NAMALWA (cell line): Measurements from ENCODE around the gene MRPS10.
"Not testable (repeated sequence)": the region's sequence is repeated elsewhere in the genome, so short reads cannot be mapped to it uniquely, and the experiment has no call there.

Experiments
- DNase-seq: peaks from one replicate; pipeline ENCODE4 v3.0.0-alpha.2; 2015; ENCODE audit warnings: low spot score

The MRPS10 gene

DNA sequence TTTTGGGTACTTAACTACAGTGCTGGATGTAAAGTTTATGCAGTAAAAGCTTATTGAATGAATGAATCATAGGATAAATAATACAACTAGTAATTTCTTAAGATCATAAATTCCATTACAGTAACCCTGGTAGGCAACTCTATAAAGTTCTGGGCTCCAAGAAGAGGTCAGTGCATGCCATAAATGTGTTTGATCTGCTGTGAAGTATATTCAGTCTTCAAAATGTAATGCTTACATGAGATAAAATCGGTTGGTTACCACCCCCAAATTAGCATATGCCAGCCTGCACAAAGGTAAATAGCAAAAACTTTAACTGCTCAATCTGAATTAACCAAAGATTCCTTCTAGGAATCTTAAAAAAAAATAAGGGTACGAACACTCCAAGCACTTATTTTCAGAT is 10.1 kb downstream of the MRPS10 start:
- DNase-seq: not testable (repeated sequence)

DNA sequence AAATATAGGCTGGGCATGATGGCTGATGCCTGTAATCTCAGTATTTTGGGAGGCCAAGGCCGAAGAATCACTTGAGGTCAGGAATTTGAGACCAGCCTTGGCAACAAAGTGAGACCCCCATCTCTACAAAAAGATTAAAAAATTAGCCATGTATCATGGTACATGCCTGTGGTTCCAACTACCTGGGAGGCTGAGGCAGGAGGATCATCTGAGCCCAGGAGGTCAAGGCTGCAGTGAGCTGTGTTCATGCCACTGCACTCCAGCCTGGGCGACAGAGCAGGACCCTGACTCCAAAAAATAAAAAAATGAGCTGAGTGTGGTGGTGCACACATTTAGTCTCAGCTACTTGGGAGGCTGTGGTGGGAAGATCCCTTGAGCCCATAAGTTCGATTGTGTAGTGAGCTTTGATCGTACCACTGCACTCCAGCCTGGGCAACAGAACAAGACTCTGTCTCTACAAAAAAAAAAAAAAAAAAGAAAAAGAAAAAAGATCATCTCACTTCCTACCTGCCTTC is 12.8 kb downstream of the MRPS10 start:
- no peak for DNase-seq

DNA sequence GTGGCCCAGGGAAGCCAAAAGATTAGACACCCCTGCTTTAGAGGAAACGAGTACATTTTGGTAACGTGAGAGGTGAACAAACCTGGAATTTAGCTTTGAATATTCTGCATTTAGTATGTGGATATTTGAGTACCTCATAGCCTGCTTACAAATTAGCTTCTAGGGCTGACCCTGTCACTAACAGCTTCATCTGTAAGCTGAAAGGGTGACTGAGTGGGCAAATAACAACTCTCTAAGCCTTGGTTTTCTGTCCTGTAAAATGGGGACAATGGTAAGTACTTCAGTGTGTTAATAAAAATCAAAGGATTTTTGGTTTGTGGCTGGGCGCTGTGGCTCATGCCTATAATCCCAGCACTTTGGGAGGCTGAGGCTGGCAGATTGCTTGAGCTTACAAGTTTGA is 14.5 kb downstream of the MRPS10 start:
- DNase-seq: no peak

DNA sequence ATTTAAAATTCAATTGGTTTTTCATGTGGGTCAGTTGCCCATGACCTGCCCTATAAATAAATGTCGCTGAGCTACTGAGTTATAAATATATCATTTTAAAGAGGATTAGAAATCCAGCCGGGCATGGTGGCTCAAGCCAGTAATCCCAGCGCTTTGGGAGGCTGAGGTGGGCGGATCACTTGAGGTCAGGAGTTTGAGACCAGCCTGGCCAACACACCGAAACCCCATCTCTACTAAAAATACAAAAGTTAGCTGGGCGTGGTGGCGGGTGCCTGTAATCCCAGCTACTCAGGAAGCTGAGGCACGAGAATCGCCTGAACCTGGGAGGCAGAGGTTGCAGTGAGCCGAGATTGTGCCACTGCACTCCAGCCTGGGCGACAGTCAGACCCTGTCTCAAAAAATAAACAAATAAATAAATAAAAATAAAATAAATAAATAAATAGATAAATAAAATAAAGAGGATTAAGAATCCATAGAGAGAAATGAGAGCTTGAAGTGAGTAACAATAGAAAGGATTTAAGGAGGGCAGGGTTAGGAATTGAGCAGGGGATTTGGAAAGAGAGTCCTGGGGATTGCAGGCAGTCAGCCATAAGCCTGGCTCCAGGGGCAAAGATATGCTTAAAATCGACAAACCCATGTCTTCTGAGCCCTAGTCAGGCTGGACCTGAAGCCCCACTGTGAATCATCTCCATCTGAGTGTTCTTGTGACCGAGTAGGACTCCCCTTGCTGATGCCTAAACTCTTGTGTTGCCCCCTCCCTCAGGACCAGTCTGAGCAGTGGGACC is 15.3 kb downstream of the MRPS10 start:
- DNase-seq: not testable (repeated sequence)

DNA sequence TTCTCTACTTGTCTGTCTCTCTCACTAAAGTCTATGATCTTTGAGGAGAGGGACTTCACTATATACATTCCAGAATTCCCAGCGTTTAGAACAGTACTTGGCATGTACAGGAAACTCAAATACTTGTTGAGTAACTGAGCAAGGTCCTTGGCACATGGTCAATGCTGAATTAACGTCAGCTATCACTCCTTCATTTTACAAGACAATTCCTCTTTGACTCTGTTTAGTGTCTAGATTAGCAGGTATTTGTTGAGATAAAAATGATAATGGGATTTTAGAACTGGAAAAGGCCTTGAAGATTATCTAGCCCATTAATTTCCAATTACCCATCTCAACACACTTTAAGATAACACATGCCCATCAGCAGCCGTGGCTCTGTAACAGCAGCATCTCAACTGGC is 16.3 kb downstream of the MRPS10 start:
- no peak for DNase-seq

DNA sequence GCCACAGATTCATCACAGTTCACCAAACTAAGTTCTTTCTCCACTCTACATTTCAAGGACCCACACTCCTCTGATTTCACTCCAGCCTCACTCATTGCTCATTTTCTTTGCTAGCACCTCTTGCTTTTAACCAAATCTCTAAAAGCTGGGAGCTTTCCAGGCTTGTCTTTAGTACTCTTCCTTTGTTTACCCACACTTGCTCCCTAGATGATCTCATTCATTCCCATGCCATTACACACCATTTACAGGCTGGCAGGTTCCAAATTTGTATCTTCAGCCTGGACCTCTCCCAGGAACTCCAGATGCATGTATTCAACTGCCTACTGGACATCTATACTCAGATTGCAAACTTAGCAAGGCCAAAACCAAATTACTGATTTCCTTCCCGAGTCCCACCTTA is 17.6 kb downstream of the MRPS10 start:
- no peak for DNase-seq

DNA sequence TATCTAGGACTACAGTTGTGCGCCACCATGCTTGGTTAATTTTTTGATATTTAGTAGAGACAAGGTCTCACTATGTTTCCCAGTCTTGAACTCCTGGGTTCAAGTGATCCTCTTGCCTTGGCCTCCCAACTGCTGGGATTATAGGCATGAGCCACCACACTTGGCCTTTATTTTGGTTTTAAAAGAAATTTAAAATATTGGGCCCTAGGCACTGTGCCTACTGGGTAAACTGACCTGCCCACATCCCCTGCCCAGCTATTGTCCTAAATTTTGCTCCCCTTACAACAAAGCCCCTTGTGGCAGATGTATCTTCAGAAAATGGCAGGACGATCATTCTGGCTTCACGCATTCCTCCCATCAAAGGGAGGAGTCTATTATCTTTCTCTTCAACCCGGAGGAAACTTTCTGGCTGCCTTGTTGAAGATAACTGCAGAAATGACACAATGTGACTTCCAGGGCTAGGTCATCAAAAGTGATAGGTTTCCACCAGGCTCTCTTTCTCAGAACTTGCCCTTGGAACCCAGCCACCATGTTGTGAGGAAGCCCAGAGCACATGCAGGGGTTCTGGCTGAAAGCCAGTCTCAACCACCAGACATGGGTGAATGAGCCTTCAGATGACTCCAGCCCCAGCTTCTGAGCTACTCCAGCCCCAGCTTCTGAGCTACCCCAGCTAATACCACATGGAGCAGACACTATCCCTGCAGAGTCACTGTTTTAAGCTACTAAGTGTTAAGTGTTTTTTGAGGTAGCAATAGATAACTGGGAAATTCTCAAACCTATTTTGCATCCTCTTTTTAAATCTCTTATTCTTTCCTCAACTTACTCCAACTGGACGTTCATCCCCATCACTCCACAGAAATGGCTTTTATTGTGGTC is 18.3 kb downstream of the MRPS10 start:
- peak; percentile 46 for DNase-seq

DNA sequence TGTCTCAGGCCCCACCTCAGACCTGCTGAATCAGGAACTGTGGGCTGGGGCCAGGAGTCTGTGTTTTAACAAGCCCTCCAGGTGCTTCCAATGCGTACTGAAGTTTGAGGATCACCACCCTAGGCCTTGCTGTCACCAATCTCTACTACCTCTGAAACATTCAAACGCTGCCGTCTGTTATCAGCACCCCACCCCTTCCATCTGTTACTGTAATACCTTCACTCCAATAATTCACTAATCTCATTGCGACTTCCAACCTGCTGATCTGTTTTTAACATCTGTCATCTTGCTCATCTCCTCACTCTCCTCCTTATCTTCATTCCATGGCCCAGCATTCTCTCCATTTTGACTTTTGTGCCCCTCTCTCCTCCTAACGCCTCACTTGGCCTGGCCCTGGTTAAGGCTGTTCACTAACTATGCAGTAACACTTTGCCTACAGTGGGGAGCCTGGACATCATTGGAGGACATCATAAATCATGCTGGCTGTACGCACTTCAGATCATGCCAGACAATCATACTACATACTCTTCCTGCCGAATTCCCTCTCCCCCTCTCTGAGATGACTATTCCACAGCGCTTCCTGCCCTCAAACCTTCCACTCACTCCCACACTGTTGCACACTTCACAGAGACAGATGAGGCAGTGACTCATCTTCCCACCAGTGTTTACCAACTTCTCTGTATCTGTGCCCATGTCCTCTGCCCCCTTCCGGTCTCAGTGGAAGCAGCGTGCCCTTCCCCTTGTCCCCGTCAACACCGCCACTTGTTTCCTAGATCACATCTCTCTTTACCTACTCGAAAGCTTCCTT is 19.9 kb downstream of the MRPS10 start:
- DNase-seq: no peak

DNA sequence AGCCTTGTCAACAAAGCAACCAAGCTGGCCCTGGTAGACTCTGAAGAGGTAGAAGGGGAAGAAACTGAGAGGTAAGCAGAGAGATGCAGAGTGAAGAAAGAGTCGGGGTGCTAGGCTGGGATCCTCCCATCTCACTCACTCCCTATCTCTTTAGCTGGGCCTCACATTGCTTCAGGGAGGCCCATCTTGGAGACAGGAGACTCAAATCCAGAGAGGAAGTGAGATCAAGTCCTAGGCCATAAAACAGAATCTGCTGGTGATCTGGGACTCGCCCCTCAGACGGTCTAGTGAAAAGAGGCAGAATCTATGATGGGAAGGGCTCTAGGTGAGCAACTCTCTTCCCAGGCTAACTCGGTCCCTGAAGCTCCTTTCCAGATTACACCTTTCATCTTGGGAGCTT is 22.2 kb downstream of the MRPS10 start:
- DNase-seq: no peak

DNA sequence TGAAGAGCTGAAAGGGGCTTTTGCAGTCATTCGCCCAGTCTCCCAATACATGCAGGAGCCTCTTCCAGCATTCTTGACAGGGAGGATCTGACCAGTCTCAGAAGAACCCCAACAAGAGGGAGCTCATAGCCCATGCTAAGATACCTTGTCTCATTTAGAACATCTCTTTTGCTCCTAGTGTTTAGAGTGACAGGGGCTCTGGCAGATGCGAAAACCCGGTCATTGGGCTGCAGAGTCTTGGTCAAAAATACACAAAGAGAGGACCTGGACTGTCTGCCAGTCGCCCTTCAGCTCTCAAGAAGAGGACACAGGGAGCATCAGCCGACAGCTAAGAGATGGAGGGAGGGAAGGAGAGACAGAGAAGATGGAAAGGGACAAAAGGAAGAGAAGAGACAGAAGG is 23.6 kb downstream of the MRPS10 start:
- no peak for DNase-seq

DNA sequence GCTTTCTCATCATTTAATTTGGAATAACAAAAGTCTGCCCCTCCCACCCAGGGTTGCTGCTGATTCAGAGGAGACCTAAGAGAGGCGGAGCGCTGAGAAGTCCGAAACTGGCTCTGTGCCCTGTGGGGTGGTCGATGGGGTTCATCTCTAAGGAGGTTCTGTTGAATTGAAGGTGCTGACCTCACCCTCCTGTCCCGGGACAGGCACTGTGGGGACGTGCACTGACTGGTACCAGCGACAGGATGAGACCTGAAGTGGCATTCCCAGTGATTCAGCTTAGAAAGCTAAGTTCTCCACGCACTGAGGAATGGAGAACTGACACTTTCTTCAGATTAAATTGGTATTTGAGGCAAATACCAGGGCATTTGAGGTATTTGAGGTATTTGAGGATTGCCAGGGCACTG is 24.2 kb downstream of the MRPS10 start:
- no peak for DNase-seq

DNA sequence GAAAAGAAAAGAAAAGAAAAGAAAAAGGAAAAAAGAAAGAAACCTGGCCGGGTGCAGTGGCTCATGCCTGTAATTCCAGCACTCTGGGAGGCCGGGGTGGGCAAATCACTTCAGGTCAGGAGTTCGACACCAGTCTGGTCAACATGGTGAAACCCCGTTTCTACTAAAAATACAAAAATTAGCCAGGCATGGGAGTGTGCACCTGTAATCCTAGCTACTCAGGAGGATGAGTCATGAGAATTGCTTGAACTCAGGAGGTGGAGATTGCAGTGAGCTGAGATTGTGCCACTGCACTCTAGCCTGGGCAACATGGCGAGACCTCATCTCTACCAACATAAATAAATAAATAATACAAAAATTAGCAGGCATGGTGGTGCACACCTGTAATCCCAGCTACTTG is 25.3 kb downstream of the MRPS10 start:
- DNase-seq: not testable (repeated sequence)

DNA sequence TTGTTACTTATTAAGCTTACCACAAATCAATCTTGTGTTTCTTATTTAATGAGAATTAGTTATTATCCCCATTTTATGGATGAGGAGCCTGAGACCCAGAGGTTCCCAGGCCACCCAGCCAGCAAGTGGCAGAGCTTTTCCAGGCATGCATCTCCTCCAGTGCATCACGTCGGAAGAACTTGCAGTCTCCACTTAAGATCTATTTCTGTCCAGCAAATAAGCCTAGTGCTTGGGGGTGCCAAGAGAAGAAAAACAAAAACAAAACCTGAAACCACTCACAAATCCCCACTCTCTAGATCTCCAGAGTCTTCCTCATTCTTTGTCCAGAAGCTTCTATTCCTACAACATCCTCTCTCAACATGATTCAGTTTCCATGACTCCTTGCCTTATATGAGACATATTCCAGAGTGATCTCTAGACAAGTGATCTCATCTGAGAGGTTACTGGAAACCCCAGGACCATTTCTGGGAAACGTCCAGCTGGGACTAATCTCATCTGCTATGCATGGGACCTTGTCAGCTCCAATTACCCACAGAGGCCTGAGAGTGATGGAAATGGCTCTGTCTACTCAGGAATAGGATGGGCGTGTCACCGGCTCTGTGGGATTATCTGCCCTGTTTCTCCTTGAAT is 27.0 kb downstream of the MRPS10 start:
- DNase-seq: no peak

DNA sequence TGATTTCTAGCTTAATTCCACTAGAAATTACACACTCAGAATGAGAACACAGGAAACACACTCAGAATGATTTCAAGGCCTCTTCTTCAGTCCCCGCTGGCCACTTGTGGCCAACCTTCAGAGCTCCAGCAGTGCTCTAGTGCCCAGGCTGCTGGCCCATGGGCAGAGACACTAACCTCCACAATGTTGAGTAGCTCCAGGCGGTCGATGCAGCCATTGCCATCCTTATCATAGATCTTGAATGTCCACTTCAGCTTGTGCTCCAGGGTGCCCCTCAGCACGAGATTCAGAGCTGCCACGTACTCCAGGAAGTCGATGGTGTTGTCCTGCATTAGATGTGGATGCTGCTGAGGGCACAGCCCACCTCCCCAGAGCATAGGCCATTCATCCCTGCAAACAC is 29.3 kb downstream of the MRPS10 start:
- DNase-seq: no peak

DNA sequence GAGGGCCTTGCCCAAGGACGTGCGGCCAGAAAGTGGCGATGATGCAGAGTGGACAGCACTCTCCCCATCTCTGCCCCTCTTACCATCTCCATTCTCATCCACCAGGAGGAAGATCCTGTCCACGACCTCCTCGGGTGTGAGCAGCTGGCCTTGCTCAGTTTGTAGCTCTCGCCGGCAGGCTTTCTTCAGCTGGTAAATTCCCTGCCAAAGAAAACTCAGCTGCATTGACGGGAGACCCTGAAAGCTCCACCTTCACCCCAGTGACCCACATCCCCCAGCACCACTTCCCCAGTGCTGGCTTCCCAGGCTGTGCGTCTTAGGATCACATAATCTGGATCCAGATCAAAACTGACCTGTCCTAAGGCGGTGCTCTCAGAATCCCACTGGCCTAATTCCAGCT is 32.1 kb downstream of the MRPS10 start:
- no peak for DNase-seq

DNA sequence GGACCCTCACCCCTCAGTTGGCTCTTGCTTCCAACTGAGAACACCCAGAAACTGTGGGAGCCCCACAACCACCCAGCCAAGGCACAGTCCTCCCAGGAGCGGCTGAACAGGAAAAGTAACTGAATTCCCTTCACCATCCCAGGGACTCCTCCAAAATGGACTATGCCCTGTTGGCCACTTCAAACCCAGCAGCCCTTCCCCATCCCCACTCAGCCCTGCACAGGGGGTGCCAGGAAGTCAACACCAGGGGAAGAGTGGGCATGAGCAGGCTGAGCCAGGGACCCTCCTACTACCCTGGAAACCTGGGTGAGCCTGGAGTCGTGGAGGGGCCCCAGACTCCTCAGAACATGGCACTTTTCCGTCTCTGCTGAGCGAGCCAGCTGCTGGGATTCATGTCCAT is 33.2 kb downstream of the MRPS10 start:
- no peak for DNase-seq

DNA sequence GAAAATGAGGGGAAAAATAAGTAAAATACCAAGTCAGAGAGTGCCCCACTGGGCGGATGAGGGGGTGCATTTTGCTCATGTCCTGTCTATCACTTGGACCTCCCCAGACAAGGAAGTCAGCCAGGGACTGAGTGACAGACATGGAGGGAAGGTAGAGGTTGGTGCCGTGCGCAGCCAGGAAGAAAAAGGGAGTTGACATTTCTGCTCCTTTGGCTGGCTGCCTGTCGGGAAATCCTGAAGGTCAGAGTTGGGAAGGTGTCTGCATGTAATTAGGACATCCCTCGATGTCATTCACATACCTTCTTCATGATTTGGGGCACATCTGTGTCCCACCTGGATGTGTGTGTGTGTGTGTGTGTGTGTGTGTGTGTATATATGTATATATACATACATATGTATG is 35.6 kb downstream of the MRPS10 start:
- DNase-seq: no peak

DNA sequence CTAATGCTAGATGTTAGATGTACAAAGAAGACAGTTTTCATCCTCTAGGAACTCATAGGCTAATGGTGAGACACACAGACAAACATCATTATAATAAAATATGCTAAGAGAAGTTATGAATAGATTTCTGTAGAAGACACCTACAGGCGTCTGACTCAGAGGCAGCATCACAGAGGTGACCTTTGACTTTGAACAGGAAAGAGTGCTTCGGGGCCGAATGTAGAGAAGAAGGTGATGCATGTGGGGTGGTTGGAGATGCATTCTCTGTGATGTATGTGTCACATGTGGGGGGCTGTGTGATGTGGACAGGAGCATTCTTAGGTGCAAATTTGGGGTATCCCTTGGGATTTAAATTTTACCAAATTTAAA is 37.7 kb downstream of the MRPS10 start:
- no peak for DNase-seq

DNA sequence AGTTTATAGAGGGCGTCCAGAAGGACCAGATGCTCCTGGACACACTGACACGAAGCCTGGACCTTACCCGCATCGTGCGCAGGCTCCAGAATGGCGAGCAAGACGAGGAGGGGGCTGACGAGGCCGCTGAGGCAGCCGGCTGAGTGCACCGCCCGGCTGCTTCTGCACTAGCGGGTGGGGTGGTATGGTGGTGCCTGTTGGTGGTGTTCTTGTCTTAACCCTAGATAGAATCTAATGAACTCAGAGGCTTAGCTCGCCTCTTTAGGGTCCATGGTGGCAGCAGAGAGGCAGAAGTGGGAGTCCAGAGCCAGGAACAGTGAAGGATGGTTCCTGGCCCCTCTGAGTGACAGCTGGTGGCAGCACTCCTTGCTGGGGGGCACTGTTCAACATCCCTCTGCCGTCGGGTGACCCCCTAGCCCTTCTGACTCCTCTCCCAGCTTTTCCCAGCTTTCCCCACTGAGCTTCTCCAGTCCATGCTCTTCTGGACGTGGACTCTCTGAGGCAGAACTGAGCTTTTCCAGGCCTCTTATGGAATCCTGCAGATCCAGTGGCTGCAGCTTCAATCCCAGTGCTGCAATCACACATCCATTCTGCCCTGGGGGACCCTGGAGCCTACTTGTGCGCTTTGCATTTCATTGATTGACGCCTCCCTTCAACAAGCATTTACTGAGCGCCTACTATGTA is 38.3 kb downstream of the MRPS10 start:
- DNase-seq: no peak

DNA sequence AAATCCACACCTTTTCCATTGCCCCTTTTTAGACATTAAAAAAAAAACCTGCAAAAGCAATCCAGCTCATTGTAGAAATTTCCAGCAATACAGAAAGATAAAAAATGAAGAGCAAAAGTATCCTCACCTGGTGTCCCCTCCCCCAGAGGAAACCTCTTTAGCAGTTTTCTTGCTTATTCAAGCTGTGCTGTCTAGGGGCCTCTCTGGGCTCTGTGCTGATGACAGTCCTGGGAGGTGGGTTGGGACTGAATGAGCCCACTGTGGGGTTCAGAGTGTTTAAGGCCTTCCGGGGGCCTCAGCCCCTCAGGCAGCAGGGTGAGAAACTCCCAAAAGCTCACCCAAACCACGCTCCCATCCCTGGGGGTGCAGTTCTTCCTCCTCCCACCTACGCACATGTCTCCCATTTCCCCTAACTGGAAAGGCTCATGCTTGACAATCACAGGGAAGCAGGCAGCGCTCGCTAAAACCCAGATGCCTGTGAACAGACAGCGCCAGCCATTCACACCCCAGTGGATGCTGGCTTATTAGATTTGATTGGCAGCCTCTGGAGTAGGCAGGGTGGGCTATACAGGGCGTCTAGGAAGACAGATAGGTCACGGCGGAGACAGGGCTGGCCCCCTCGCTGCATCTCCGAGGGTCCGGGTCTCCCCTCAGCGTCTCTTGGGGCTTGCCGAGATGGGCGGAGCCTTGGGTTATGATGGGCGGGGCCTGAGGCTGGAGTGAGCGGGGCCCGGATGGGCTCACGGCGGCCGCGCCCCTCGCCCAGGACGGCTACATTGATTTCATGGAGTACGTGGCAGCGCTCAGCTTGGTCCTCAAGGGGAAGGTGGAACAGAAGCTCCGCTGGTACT is 39.9 kb downstream of the MRPS10 start:
- DNase-seq: no peak
